CD4-positive, alpha-beta T cell treated with Interleukin-4 for 4 hours (primary cell): ENCODE measurements around the gene IRX5.

Experiments
- DNase-seq: peaks from one replicate; pipeline ENCODE4 v3.0.0-alpha.2; 2020

The IRX5 gene

DNA sequence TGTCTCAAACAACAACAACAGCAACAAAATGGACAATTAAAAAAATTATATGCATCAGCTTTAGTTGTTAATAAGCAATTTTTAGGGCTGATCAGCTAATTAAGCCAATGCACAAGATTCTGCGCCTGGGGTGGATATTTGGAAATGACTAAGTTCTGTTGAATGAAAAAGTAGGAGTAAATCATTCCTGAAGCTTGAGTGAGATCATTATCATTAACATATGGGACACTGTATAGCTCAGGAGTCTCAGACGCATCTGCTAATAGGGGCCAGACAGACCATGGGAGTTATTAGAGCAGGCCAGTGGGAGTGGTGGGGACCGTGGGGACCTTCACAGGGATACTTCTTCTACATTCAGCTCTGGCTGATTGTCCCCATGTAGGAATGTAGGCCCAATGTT is 22.8 kb downstream of the IRX5 start:
- no peak for DNase-seq

DNA sequence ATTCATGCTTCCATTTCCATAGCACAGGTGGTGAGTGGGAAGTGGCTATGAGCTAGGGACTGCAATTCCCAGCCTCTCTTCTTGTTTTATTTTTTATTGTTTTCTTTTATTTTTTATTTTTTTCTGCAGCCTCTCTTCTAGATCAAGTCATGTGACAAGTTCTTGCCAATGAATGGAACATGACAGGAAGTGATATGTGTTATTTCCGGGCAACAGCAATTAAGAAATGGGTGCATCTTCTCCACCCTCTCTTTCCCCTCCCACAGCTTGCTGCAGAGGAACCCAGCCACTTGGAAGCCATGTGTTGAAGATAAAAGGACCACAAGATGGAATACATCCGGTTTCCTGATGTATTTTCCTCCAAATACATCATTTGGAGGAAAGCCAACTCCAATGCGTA is 23.6 kb downstream of the IRX5 start:
- DNase-seq: no peak

DNA sequence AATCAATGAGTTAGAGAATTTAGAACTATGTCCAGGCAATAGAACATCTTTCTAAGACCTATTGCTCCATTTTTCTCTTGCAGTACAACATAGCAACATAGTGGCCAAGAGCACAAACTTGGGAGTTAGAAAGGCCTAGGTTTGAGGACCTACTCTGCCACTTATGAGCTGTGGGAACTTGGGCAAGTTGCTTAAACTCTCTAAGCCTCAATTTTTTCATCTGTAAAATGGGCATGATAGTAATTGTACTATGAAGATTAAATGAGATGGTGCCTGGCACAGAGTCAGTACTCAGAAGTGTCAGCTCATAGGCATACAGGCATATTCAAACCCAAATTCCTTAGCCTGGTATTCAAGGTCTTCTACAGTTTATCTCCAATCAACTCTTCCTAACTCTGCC is 25.1 kb downstream of the IRX5 start:
- no peak for DNase-seq

DNA sequence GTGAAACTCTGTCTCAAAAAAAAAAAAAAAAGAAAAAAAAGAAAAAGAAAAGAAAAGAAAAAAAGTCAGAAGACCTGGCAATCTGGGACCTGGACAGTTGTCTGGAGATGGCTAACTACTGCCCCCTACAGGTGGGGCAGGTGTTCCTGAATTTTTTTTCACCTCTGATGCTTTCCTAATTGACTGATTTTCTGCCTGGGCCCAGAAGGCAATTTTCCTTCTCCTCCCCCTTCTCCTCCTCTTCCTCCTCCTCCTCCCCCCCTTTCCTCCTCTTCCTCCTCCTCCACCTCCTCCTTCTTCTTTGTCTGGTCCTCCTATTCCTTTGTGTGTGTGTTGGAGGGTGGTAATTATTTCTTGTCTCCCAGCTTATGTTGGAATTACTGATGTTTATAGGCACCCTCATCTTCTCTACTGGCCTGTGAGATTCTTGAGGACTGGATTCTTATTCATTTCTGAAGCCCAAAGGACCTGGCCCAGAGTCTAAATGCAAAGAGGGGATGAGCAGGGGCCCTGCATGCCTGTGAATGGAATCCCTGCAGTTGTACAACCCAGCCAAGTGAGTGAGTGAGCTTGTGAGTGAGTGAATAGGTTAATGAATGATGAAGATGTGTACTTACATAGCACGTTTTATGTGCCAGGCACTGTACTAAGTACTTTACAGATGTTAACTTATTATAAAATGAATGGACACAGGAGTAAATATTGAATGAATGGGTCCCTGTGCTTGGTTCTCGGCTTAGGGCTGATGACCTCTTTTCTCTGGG is 26.9 kb downstream of the IRX5 start:
- DNase-seq: no peak

GRCh38 chr16:54962045-54962444 is 31.4 kb downstream of the IRX5 start:
- DNase-seq: no peak

DNA sequence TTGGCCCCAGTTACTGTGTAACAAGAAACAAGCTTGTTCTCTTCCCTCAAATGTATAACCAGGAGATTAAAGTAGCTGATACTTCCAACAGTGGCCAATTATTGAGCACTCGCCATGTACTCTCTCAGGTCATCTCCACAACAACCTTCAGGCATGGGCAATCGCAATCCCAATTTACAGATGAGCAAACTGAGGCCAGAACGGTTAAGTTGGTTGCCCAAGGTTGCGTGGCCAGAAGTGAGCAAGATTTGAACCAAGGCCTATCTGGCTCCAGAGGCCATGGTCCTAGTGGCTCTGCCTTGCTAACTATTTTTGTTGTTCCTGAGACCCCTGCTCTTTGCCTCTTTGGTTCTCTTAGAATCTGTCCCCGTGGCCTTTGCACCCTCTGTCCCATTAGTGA is 33.6 kb downstream of the IRX5 start:
- no peak for DNase-seq

DNA sequence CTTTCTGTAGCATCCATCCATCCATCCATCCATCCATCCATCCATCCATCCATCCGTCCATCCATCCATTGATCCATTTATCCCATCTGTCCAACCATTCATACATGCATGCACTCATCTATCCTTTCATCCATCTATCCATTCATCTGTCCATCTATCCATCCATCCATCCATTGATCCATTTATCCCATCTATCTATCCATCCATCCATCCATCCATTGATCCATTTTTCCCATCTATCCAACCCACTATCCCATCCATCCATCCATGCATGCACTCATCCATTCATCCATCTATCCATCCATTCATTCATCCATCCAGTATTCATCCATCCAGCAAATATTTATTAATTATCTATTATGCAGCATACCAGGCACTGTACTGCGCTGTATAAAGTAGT is 34.8 kb downstream of the IRX5 start:
- no peak for DNase-seq

DNA sequence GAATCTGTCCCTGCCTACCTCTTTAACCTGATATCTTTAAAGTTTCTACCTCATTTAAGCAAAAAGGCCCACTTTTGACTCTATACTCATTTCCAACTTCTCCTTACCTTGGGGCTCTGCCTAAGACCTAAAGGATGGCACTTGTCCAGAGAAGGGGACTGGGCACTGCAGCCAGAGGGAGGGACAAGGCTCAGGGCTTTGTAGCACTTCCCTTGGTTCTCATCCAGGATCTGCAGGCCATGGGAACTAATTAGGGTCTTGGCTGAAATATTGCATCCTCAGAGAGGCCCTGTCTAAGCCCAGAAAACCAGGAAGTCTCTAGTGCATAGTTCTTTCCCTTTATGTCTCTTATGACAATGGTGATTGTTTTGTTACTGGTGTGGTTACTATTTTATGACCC is 37.3 kb downstream of the IRX5 start:
- DNase-seq: no peak

- no peak for DNase-seq
Observed at GRCh38 chr16:54968784-54969183, 38.1 kb downstream of the IRX5 start.

GRCh38 chr16:54970016-54970415 is 39.4 kb downstream of the IRX5 start:
- no peak for DNase-seq

- DNase-seq: no peak
Observed at GRCh38 chr16:54974367-54974766, 43.7 kb downstream of the IRX5 start.

DNA sequence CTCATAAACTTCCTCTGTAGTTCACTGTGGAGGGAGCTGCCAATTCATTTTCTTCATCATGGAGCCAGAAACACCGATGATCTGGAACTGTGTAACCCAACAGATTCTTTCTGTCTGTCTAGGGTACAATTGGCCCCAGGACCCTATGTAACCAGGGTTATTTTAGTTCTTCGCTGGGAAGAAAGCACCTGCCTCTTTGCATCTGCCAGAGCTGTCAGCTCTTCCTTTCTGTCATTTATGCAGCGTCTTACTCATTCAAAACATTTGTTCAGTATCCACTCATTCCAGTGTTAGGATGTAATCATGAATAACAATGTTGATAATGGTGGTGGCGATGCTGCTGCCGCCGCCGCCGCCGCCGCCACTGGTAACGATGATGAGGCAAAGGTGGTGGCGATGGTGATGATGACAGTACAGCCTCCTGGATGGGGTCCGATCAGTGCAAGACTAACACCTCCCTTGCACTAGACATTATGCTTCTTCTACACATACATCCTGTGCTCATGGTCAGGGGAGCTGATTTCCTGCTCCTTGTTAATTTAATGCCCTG is 46.1 kb downstream of the IRX5 start:
- no peak for DNase-seq

DNA sequence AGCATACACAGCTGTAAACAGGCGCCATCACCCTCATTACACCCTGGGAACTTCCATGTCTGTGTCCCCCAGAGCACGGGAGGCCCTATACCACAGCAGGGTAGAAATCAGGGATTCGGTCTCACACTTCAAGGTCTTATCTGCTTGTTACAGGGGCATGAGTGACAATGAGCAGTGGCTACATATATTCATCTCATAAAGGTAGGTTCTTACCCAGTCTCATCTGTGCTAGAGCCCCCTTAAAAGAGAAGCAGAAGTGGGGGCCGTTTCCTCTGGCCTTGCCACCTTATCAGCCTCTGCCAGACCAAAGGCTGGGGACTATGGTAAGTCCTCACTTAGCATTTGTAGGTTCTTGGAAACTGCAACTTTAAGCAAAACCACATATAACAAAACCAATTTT is 46.5 kb downstream of the IRX5 start:
- DNase-seq: no peak

- DNase-seq: no peak
Observed at GRCh38 chr16:54980821-54981220, 50.2 kb downstream of the IRX5 start.
